SK-N-SH (cell line): ENCODE measurements around the gene TAF11. TPM values are rescaled to one million over a fixed set of nuclear protein-coding genes. Genes with fewer than 3 reads are reported as not detected.

Experiments used
- CTCF ChIA-PET: fragments of 300-600, 350-600 bp; formaldehyde crosslinking; extraction: SDS; loops from one replicate; lab custom pipeline; 2021; lab: Yijun Ruan, JAX
- POLR2A ChIA-PET: fragments of 350-600 bp; sonication (Branson Sonifier 250); formaldehyde crosslinking; extraction: SDS; loops from one replicate; lab custom pipeline; 2020; ENCODE audit warnings: antibody characterized with exemption, inconsistent platforms; lab: Yijun Ruan, JAX
- DNase-seq: peaks from one replicate; pipeline ENCODE4 v3.0.0; 2012
- H2AFZ ChIP-seq: fragments of 200-600 bp; sonication (generic); 2 replicates; pipeline ENCODE4 v1.8.1; 2016; ENCODE audit warnings: antibody characterized with exemption, mild to moderate bottlenecking, low read depth
- H3F3A ChIP-seq: fragments of 200-600 bp; sonication (generic); replicated peaks from 2 replicates; pipeline ENCODE3; 2016; ENCODE audit warnings: antibody characterized with exemption, mild to moderate bottlenecking; ENCODE audit not compliant: insufficient read depth
- H3K27ac ChIP-seq, 2 experiments: fragments of 200-500 bp in 1 of 2; fragments of 200-600 bp in 1 of 2; sonication (Bioruptor generic) in 1 of 2; sonication (generic), shearing (Covaris generic) in 1 of 2; 2 replicates each; pipeline versions ENCODE4 v1.5.1 to v1.6.1; 2014 to 2016; ENCODE audit warnings: low read depth in 2 of 2, inconsistent platforms in 1 of 2, low read length in 1 of 2, mild to moderate bottlenecking in 1 of 2, mixed read lengths in 1 of 2
- H3K27me3 ChIP-seq: fragments of 200-600 bp; sonication (generic), shearing (Covaris generic); 2 replicates; pipeline ENCODE4 v1.6.1; 2016; ENCODE audit warnings: mixed run types; ENCODE audit not compliant: insufficient read depth
- H3K36me3 ChIP-seq, 2 experiments: fragments of 200-500 bp in 1 of 2; fragments of 200-600 bp in 1 of 2; sonication (Bioruptor generic) in 1 of 2; sonication (generic) in 1 of 2; replicated peaks in 1 of 2; 2 replicates each; pipeline versions ENCODE3 to v1.5.1; 2014 to 2016; ENCODE audit warnings: low read length in 1 of 2, mild to moderate bottlenecking in 1 of 2; ENCODE audit not compliant: insufficient read depth in 2 of 2, control insufficient read depth in 1 of 2
- H3K4me1 ChIP-seq, 2 experiments: fragments of 200-500 bp in 1 of 2; fragments of 200-600 bp in 1 of 2; sonication (Bioruptor generic) in 1 of 2; sonication (generic), shearing (Covaris generic) in 1 of 2; 2 replicates each; pipeline versions ENCODE4 v1.5.1 to v1.6.1; 2014 to 2016; ENCODE audit warnings: low read depth in 1 of 2, low read length in 1 of 2, mixed run types in 1 of 2; ENCODE audit not compliant: insufficient read depth in 2 of 2, control insufficient read depth in 1 of 2
- H3K4me2 ChIP-seq: fragments of 200-600 bp; sonication (generic), shearing (Covaris generic); 2 replicates; pipeline ENCODE4 v1.6.1; 2017; ENCODE audit warnings: mixed run types
- H3K4me3 ChIP-seq, 2 experiments: fragments of 200-500 bp in 1 of 2; fragments of 200-600 bp in 1 of 2; sonication (Bioruptor generic) in 1 of 2; sonication (generic), shearing (Covaris generic) in 1 of 2; 2 replicates each; pipeline versions ENCODE4 v1.5.1 to v1.8.1; 2014 to 2016; ENCODE audit warnings: low read depth in 2 of 2, inconsistent platforms in 1 of 2, low read length in 1 of 2, mild to moderate bottlenecking in 1 of 2, mixed read lengths in 1 of 2, moderate library complexity in 1 of 2
- H3K79me2 ChIP-seq: fragments of 200-600 bp; sonication (generic); 2 replicates; pipeline ENCODE4 v1.8.1; 2017; ENCODE audit warnings: mild to moderate bottlenecking; ENCODE audit not compliant: insufficient read depth
- H3K9ac ChIP-seq: fragments of 200-600 bp; sonication (generic); 2 replicates; pipeline ENCODE4 v1.6.1; 2017; ENCODE audit warnings: mixed run types
- H3K9me2 ChIP-seq: fragments of 200-600 bp; sonication (generic); 2 replicates; pipeline ENCODE4 v1.6.1; 2017; ENCODE audit warnings: mixed run types
- H3K9me3 ChIP-seq: fragments of 200-600 bp; sonication (generic); 2 replicates; pipeline ENCODE4 v1.6.1; 2017; ENCODE audit warnings: mixed run types, mild to moderate bottlenecking, moderate library complexity
- H4K20me1 ChIP-seq: fragments of 200-600 bp; sonication (generic); 2 replicates; pipeline ENCODE4 v1.6.1; 2017; ENCODE audit warnings: mild to moderate bottlenecking, mixed run types; ENCODE audit not compliant: insufficient read depth
- ELF1 ChIP-seq: IDR thresholded peaks from 2 replicates; pipeline ENCODE4 v1.4.0; 2012
- EZH2phosphoT487 ChIP-seq: fragments of 200-600 bp; sonication (generic); IDR thresholded peaks from 2 replicates; pipeline ENCODE4 v1.6.1; 2017; ENCODE audit warnings: low read depth, mixed run types, mild to moderate bottlenecking, antibody characterized with exemption, moderate library complexity, borderline replicate concordance
- FOXJ3 ChIP-seq: sonication (generic); formaldehyde crosslinking; IDR thresholded peaks from 2 replicates; pipeline ENCODE4 v1.5.1; 2020; ENCODE audit warnings: mild to moderate bottlenecking, missing genetic modification reagents
- FOXM1 ChIP-seq: IDR thresholded peaks from 2 replicates; pipeline ENCODE4 v1.4.0; 2012; ENCODE audit warnings: low read depth, mild to moderate bottlenecking
- GABPA ChIP-seq: IDR thresholded peaks from 2 replicates; pipeline ENCODE4 v1.4.0; 2012; ENCODE audit warnings: low read depth, mild to moderate bottlenecking
- GATA2 ChIP-seq: sonication (generic); formaldehyde crosslinking; IDR thresholded peaks from 2 replicates; pipeline ENCODE4 v1.5.0; 2020; ENCODE audit warnings: mild to moderate bottlenecking, missing genetic modification reagents
- JUND ChIP-seq: IDR thresholded peaks from 2 replicates; pipeline ENCODE4 v1.4.0; 2012
- MXI1 ChIP-seq: IDR thresholded peaks from 2 replicates; pipeline ENCODE4 v1.6.1; 2012; ENCODE audit warnings: mild to moderate bottlenecking, low read depth, low read length, improper control_type of control experiment
- NFIC ChIP-seq: IDR thresholded peaks from 2 replicates; pipeline ENCODE4 v1.4.0; 2012; ENCODE audit warnings: borderline replicate concordance
- POLR2AphosphoS5 ChIP-seq: IDR thresholded peaks from 2 replicates; pipeline ENCODE4 v1.6.1; 2012; ENCODE audit warnings: low read depth, low read length
- RAD21 ChIP-seq: IDR thresholded peaks from 2 replicates; pipeline ENCODE4 v1.6.1; 2012; ENCODE audit warnings: mild to moderate bottlenecking, low read length
- SIN3A ChIP-seq: IDR thresholded peaks from 2 replicates; pipeline ENCODE4 v1.6.1; 2012; ENCODE audit warnings: low read depth, mild to moderate bottlenecking, low read length, moderate library complexity, borderline replicate concordance
- TAF1 ChIP-seq: IDR thresholded peaks from 2 replicates; pipeline ENCODE4 v1.6.1; 2012; ENCODE audit warnings: low read depth, mild to moderate bottlenecking, low read length, moderate library complexity, borderline replicate concordance
- TCF12 ChIP-seq: IDR thresholded peaks from 2 replicates; pipeline ENCODE4 v1.4.0; 2012
- YY1 ChIP-seq: IDR thresholded peaks from 2 replicates; pipeline ENCODE4 v1.4.0; 2012; ENCODE audit warnings: low read depth, mild to moderate bottlenecking
- WGBS: methylation state at CpG from one replicate; pipeline ENCODE4 v1.1.6; 2017; ENCODE audit warnings: low lambda C conversion rate; 5-methylcytosine and 5-hydroxymethylcytosine counted together
- polyA plus RNA-seq, 3 experiments: library from polyadenylated mRNA; depleted of rRNA; stranded (reverse); fragments of >200 nt; gene quantifications; 2 replicates each; pipeline ENCODE4 v1.2.3, GENCODE V29; 2012
- TF ChIP-seq, protein P1 (sequence below): IDR thresholded peaks from 2 replicates; pipeline ENCODE4 v1.6.1; 2012; ENCODE audit warnings: mild to moderate bottlenecking, low read depth, low read length, moderate library complexity
- TF ChIP-seq, protein P2 (sequence below): fragments of 150-350 bp; IDR thresholded peaks from 2 replicates; pipeline ENCODE4 v1.6.1; 2016; ENCODE audit warnings: mild to moderate bottlenecking, low read depth, low read length
- TF ChIP-seq, protein P3 (sequence below): IDR thresholded peaks from 2 replicates; pipeline ENCODE4 v1.4.0; 2012; ENCODE audit warnings: low read depth, borderline replicate concordance
- TF ChIP-seq, protein P4 (sequence below): IDR thresholded peaks from 2 replicates; pipeline ENCODE4 v1.4.0; 2012; ENCODE audit warnings: low read depth

TAF11 gene
- polyA plus RNA-seq, 1 of the 3 experiments (the other 2 are of a cell fraction): 21.8 TPM

- TF ChIP-seq, protein P1, sequence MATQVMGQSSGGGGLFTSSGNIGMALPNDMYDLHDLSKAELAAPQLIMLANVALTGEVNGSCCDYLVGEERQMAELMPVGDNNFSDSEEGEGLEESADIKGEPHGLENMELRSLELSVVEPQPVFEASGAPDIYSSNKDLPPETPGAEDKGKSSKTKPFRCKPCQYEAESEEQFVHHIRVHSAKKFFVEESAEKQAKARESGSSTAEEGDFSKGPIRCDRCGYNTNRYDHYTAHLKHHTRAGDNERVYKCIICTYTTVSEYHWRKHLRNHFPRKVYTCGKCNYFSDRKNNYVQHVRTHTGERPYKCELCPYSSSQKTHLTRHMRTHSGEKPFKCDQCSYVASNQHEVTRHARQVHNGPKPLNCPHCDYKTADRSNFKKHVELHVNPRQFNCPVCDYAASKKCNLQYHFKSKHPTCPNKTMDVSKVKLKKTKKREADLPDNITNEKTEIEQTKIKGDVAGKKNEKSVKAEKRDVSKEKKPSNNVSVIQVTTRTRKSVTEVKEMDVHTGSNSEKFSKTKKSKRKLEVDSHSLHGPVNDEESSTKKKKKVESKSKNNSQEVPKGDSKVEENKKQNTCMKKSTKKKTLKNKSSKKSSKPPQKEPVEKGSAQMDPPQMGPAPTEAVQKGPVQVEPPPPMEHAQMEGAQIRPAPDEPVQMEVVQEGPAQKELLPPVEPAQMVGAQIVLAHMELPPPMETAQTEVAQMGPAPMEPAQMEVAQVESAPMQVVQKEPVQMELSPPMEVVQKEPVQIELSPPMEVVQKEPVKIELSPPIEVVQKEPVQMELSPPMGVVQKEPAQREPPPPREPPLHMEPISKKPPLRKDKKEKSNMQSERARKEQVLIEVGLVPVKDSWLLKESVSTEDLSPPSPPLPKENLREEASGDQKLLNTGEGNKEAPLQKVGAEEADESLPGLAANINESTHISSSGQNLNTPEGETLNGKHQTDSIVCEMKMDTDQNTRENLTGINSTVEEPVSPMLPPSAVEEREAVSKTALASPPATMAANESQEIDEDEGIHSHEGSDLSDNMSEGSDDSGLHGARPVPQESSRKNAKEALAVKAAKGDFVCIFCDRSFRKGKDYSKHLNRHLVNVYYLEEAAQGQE: no peak
- TF ChIP-seq, protein P2, sequence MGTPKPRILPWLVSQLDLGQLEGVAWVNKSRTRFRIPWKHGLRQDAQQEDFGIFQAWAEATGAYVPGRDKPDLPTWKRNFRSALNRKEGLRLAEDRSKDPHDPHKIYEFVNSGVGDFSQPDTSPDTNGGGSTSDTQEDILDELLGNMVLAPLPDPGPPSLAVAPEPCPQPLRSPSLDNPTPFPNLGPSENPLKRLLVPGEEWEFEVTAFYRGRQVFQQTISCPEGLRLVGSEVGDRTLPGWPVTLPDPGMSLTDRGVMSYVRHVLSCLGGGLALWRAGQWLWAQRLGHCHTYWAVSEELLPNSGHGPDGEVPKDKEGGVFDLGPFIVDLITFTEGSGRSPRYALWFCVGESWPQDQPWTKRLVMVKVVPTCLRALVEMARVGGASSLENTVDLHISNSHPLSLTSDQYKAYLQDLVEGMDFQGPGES: no peak
- TF ChIP-seq GATA2 (CRISPR knock-in tag) (no peak), JUND (no peak), YY1 (no peak), RAD21 (no peak), TCF12 (no peak), FOXJ3 (CRISPR knock-in tag) (no peak)
Measured at GRCh38 chr6:34864007-34864406, 23.8 kb downstream of the TAF11 start (continued).

DNA sequence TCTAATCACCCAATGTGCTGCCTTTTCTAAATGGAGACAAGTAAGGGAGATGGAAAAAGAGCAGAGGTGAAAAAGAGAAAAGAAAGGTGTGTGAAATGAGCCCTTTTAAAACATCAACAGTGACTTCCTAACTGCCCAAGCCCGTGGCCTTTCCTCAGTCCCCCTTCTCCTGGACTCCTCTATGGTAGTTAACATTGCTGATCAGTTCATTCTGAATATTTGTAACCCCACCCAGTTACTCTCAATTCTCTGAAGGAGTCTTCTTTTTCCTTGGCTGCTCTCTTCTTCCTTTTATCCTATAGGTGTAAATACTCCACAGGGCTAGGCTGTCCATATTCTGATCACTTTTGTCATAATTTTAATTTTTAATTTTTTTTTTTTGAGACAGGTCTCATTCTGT is 27.1 kb downstream of the TAF11 start:
- Histone ChIP-seq H3K27ac (no peak overlapping the region), H3K36me3 (peaks cover 35 to 53% of the 10 kb centered on the region in 2 experiments), H3F3A (no peaks in the 10 kb centered on the region), H4K20me1 (no peaks in the 10 kb centered on the region), H3K27me3 (no peaks in the 10 kb centered on the region), H3K4me3 (no peak overlapping the region), H2AFZ (no peak overlapping the region), H3K9me3 (no peaks in the 10 kb centered on the region), H3K79me2 (no peaks in the 10 kb centered on the region), H3K9me2 (no peaks in the 10 kb centered on the region), H3K4me2 (no peak overlapping the region), H3K4me1 (peaks cover 0 to 2% of the 10 kb centered on the region in 2 experiments; a peak in 1 of 4 replicates), H3K9ac (no peak overlapping the region)
- ChIA-PET POLR2A (no interaction called here), CTCF (no interaction called here)
- WGBS: 56% methylated on average over 1 of the region's 1 CpG
- TF ChIP-seq FOXJ3 (CRISPR knock-in tag): no peak
- TF ChIP-seq NFIC: no peak
- TF ChIP-seq GATA2 (CRISPR knock-in tag): no peak
- no peak for TF ChIP-seq TAF1
- TF ChIP-seq ELF1: no peak
- TF ChIP-seq FOXM1: no peak
- TF ChIP-seq, protein P3, sequence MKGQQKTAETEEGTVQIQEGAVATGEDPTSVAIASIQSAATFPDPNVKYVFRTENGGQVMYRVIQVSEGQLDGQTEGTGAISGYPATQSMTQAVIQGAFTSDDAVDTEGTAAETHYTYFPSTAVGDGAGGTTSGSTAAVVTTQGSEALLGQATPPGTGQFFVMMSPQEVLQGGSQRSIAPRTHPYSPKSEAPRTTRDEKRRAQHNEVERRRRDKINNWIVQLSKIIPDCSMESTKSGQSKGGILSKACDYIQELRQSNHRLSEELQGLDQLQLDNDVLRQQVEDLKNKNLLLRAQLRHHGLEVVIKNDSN: no peak
- TF ChIP-seq YY1: no peak
- TF ChIP-seq SIN3A: no peak
- no peak for TF ChIP-seq GABPA
- no peak for TF ChIP-seq EZH2phosphoT487
- no peak for TF ChIP-seq POLR2AphosphoS5
- TF ChIP-seq, protein P4, sequence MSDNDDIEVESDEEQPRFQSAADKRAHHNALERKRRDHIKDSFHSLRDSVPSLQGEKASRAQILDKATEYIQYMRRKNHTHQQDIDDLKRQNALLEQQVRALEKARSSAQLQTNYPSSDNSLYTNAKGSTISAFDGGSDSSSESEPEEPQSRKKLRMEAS: no peak
- TF ChIP-seq MXI1: no peak
- no peak for DNase-seq
